ENCODE measurements around the gene SENP5. TPM values are rescaled to one million over a fixed set of nuclear protein-coding genes. Genes with fewer than 3 reads are reported as not detected.
A peak's percentile ranks its signal among the peaks of the same experiment; 100 is the strongest.

Gene SENP5
- total and polyA plus RNA-seq, 9 of the 15 experiments (the other 6 are each of a cell fraction or from before 2014, with no cell fraction given): 18.3 to 59.7 (median 35.8) TPM

DNA sequence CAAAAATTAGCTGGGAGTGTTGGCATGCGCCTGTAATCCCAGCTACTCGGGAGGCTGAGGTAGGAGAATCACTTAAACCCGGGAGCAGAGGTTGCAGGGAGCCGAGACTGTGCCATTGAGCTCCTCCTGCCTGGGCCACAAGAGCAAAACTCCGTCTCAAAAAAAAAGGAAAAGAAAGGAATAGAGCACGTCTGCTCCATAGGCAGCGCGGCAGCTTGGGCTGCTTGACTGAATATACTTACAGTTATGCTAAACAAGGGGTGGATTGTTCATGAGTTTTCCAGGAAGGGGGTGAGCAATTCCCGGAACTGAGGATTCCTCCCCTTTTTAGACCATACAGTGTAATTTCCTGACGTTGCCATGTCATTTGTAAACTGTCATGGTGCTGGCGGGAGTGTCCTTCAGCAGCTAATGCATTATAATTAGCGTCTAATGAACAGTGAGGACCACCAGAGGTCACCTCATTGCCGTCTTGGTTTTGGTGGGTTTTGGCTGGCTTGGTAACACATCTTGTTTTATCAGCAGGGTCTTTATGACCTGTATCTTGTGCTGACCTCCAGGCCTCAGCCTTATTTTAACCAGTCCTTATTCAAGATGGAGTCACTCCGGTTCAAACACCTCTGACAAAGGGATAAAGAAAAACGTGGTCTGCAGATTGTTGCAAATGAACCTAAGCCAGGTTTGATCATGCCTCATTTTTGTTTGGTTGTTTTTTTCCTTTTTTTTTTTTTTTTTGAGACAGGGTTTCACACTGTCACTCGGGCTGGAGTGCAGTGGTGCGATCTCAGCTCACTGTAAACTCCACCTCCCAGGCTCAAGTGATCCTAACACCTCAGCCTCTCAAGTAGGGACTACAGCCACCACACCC lies 24.9 kb upstream of the SENP5 start (continued):
- TF ChIP-seq FOXJ3 (CRISPR knock-in tag; IDR thresholded peaks at IDR 0.05) (no peak), NCOR1 (IDR thresholded peaks at IDR 0.05) (peak; percentile 67), ZNF146 (CRISPR knock-in tag; IDR thresholded peaks at IDR 0.05; ENCODE audit: unreplicated experiment) (no peak), TAF7 (tag; IDR thresholded peaks at IDR 0.05) (peak; percentile 100), TGIF2 (CRISPR knock-in tag; IDR thresholded peaks at IDR 0.05) (no peak), DIDO1 (tag; IDR thresholded peaks at IDR 0.05; ENCODE audit: low read depth) (peak; percentile 99), PCBP1 (IDR thresholded peaks at IDR 0.05; ENCODE audit: low read depth, low read length, poor library complexity, severe bottlenecking) (no peak), ARID2 (IDR thresholded peaks at IDR 0.05) (no peak), ZNF280B (CRISPR knock-in tag; IDR thresholded peaks at IDR 0.05) (peak; percentile 98), CUX1 (CRISPR knock-in tag; IDR thresholded peaks at IDR 0.05) (peak; percentile 100), ZNF263 (CRISPR knock-in tag; IDR thresholded peaks at IDR 0.05; ENCODE audit: borderline replicate concordance) (no peak), ZNF212 (CRISPR knock-in tag; IDR thresholded peaks at IDR 0.05) (peak; percentile 99), THRB (CRISPR knock-in tag; conservative IDR thresholded peaks at IDR 0.05) (peak; percentile 99), ATF1 (CRISPR knock-in tag; IDR thresholded peaks at IDR 0.05) (no peak), ATF1 (tag; IDR thresholded peaks at IDR 0.05) (peak; percentile 96), ZNF431 (CRISPR knock-in tag; IDR thresholded peaks at IDR 0.05) (peak; percentile 28; the same call in 1 of the 2 replicates), RBM15 (IDR thresholded peaks at IDR 0.05; ENCODE audit: insufficient read depth, low read length) (no peak), POLR2AphosphoS2 (IDR thresholded peaks at IDR 0.05; ENCODE audit: low read length) (no peak)
- TF ChIP-seq, protein P1, sequence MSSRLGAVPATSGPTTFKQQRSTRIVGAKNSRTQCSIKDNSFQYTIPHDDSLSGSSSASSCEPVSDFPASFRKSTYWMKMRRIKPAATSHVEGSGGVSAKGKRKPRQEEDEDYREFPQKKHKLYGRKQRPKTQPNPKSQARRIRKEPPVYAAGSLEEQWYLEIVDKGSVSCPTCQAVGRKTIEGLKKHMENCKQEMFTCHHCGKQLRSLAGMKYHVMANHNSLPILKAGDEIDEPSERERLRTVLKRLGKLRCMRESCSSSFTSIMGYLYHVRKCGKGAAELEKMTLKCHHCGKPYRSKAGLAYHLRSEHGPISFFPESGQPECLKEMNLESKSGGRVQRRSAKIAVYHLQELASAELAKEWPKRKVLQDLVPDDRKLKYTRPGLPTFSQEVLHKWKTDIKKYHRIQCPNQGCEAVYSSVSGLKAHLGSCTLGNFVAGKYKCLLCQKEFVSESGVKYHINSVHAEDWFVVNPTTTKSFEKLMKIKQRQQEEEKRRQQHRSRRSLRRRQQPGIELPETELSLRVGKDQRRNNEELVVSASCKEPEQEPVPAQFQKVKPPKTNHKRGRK (tag; IDR thresholded peaks at IDR 0.05): 0 out of 2 replicates have a peak, but pooled peaks have one; percentile 47

All from K562 (cell line).